ENCODE measurements around the gene ZC3H4. TPM values are rescaled to one million over a fixed set of nuclear protein-coding genes. Genes with fewer than 3 reads are reported as not detected.

The ZC3H4 gene
- total and polyA plus RNA-seq, 10 of the 15 experiments (the other 5 are each of a cell fraction or from before 2014, with no cell fraction given) = 5.1 to 86.3 (median 15.5) TPM

DNA sequence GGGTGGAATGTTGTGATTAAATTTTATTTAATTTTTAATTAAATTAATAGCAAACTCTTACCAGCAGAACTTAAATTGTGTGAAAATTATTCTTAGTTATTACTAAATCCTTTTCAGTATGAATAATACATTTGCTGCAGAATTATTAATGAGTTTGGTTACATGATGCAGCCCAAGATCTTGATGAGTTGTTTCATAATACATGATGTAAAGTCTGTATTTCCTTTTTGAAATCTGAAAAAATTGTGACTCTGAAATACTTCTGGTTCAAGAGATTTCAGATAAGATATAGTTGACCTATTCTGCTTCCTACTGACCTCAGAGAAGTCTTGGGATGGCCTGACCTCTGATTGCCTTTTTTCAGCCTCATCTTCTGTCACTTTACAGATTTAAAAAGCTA, 28.1 kb upstream of the ZC3H4 start:
- peaks cover 39% of the 10 kb centered on the region for H3K79me2 ChIP-seq (ENCODE audit: control insufficient read depth, insufficient read depth, low read length)
- H3K4me1 ChIP-seq (ENCODE audit: control insufficient read depth, insufficient read depth, low read length) = no peaks in the 10 kb centered on the region
- H3K27me3 ChIP-seq (replicated peaks in 1 of 2; ENCODE audit: control insufficient read depth in 2 of 2, insufficient read depth in 2 of 2, low read length in 1 of 2) = no peaks in the 10 kb centered on the region
- FAIRE-seq (no peak), DNase-seq (ENCODE audit: low read depth, low spot score) (no peak), ATAC-seq (no peak)
- in situ Hi-C loops (cut with MboI) (no loop called here), intact Hi-C loops (cut with micrococcal nuclease; ENCODE audit: unreplicated experiment) (no loop called here)
- SMC1A ChIA-PET (ENCODE audit: uncharacterized antibody, unreplicated experiment) = interaction anchor here (1.7 kb wide), 1 partner anchor 9 kb away, joined by 5 read pairs; no protein-coding TSS in a partner anchor
- RAD21 ChIA-PET (ENCODE audit: unreplicated experiment) = interaction anchor here (0.6 kb wide), 1 partner anchor 210 kb away, joined by 3 read pairs; no protein-coding TSS in a partner anchor
- H3K36me3 ChIP-seq (ENCODE audit: control insufficient read depth in 2 of 2, insufficient read depth in 2 of 2, low read length in 1 of 2) = peaks cover 15 to 19% of the 10 kb centered on the region in 2 experiments
- BruUV-seq (replicated peaks) = no TSS peak
- CTCF ChIA-PET = interaction anchor here (1.5 kb wide), 1 partner anchor 10 kb away, joined by 5 read pairs; the partner anchor contains the start of gene SAE1
- H3K4me3 ChIP-seq = no peak overlapping the region
- H3K27ac ChIP-seq (ENCODE audit: control insufficient read depth, insufficient read depth) = no peak overlapping the region
- TF ChIP-seq PAX8 (IDR thresholded peaks at IDR 0.05) = no peak
- TF ChIP-seq EZH2 (IDR thresholded peaks at IDR 0.05; ENCODE audit: borderline replicate concordance, control insufficient read depth, low read depth, low read length) = no peak
- TF ChIP-seq NR2C2 (IDR thresholded peaks at IDR 0.05; ENCODE audit: borderline replicate concordance, control insufficient read depth, insufficient read length, low read depth) = no peak
- TF ChIP-seq, protein P1, sequence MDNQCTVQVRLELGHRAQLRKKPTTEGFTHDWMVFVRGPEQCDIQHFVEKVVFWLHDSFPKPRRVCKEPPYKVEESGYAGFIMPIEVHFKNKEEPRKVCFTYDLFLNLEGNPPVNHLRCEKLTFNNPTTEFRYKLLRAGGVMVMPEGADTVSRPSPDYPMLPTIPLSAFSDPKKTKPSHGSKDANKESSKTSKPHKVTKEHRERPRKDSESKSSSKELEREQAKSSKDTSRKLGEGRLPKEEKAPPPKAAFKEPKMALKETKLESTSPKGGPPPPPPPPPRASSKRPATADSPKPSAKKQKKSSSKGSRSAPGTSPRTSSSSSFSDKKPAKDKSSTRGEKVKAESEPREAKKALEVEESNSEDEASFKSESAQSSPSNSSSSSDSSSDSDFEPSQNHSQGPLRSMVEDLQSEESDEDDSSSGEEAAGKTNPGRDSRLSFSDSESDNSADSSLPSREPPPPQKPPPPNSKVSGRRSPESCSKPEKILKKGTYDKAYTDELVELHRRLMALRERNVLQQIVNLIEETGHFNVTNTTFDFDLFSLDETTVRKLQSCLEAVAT (IDR thresholded peaks at IDR 0.05) = no peak
- TF ChIP-seq SUZ12 (IDR thresholded peaks at IDR 0.05; ENCODE audit: unreplicated experiment) = no peak
- TF ChIP-seq, protein P2, sequence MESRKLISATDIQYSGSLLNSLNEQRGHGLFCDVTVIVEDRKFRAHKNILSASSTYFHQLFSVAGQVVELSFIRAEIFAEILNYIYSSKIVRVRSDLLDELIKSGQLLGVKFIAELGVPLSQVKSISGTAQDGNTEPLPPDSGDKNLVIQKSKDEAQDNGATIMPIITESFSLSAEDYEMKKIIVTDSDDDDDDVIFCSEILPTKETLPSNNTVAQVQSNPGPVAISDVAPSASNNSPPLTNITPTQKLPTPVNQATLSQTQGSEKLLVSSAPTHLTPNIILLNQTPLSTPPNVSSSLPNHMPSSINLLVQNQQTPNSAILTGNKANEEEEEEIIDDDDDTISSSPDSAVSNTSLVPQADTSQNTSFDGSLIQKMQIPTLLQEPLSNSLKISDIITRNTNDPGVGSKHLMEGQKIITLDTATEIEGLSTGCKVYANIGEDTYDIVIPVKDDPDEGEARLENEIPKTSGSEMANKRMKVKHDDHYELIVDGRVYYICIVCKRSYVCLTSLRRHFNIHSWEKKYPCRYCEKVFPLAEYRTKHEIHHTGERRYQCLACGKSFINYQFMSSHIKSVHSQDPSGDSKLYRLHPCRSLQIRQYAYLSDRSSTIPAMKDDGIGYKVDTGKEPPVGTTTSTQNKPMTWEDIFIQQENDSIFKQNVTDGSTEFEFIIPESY (IDR thresholded peaks at IDR 0.05) = no peak
- no peak for TF ChIP-seq SIN3A (IDR thresholded peaks at IDR 0.05; ENCODE audit: low read depth, low read length)
- TF ChIP-seq, protein P3, sequence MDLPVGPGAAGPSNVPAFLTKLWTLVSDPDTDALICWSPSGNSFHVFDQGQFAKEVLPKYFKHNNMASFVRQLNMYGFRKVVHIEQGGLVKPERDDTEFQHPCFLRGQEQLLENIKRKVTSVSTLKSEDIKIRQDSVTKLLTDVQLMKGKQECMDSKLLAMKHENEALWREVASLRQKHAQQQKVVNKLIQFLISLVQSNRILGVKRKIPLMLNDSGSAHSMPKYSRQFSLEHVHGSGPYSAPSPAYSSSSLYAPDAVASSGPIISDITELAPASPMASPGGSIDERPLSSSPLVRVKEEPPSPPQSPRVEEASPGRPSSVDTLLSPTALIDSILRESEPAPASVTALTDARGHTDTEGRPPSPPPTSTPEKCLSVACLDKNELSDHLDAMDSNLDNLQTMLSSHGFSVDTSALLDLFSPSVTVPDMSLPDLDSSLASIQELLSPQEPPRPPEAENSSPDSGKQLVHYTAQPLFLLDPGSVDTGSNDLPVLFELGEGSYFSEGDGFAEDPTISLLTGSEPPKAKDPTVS (IDR thresholded peaks at IDR 0.05; ENCODE audit: low read depth, low read length) = no peak
- TF ChIP-seq HCFC1 (IDR thresholded peaks at IDR 0.05; ENCODE audit: low read length) = no peak
- TF ChIP-seq GATAD2B (conservative IDR thresholded peaks at IDR 0.05; ENCODE audit: low read depth) = no peak
- TF ChIP-seq, protein P4, sequence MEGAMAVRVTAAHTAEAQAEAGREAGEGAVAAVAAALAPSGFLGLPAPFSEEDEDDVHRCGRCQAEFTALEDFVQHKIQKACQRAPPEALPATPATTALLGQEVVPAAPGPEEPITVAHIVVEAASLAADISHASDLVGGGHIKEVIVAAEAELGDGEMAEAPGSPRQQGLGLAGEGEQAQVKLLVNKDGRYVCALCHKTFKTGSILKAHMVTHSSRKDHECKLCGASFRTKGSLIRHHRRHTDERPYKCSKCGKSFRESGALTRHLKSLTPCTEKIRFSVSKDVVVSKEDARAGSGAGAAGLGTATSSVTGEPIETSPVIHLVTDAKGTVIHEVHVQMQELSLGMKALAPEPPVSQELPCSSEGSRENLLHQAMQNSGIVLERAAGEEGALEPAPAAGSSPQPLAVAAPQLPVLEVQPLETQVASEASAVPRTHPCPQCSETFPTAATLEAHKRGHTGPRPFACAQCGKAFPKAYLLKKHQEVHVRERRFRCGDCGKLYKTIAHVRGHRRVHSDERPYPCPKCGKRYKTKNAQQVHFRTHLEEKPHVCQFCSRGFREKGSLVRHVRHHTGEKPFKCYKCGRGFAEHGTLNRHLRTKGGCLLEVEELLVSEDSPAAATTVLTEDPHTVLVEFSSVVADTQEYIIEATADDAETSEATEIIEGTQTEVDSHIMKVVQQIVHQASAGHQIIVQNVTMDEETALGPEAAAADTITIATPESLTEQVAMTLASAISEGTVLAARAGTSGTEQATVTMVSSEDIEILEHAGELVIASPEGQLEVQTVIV (IDR thresholded peaks at IDR 0.05; ENCODE audit: borderline replicate concordance, partially characterized antibody) = no peak
- no peak for TF ChIP-seq TCF7 (IDR thresholded peaks at IDR 0.05; ENCODE audit: borderline replicate concordance)
- TF ChIP-seq BACH1 (IDR thresholded peaks at IDR 0.05; ENCODE audit: borderline replicate concordance) = no peak
- TF ChIP-seq YY1 (IDR thresholded peaks at IDR 0.05; ENCODE audit: low read depth, low read length) = no peak
- no peak for TF ChIP-seq IKZF1 (conservative IDR thresholded peaks at IDR 0.05)
- no peak for TF ChIP-seq NR2F1 (conservative IDR thresholded peaks at IDR 0.05)
- TF ChIP-seq, protein P5, sequence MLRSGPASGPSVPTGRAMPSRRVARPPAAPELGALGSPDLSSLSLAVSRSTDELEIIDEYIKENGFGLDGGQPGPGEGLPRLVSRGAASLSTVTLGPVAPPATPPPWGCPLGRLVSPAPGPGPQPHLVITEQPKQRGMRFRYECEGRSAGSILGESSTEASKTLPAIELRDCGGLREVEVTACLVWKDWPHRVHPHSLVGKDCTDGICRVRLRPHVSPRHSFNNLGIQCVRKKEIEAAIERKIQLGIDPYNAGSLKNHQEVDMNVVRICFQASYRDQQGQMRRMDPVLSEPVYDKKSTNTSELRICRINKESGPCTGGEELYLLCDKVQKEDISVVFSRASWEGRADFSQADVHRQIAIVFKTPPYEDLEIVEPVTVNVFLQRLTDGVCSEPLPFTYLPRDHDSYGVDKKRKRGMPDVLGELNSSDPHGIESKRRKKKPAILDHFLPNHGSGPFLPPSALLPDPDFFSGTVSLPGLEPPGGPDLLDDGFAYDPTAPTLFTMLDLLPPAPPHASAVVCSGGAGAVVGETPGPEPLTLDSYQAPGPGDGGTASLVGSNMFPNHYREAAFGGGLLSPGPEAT (IDR thresholded peaks at IDR 0.05; ENCODE audit: low read depth) = no peak
- peaks cover 2% of the 10 kb centered on the region; the same call in 1 of the 2 replicates for H4K20me1 ChIP-seq (ENCODE audit: control insufficient read depth, insufficient read depth)
- H3K4me2 ChIP-seq (ENCODE audit: control insufficient read depth, insufficient read depth) = no peak overlapping the region
- POLR2A ChIA-PET = no interaction called here
- H3K9ac ChIP-seq (ENCODE audit: control insufficient read depth, insufficient read depth, low read length) = no peak overlapping the region
- no peak overlapping the region for H2AFZ ChIP-seq (ENCODE audit: control insufficient read depth, low read depth, low read length)
- H3K9me3 ChIP-seq (replicated peaks; ENCODE audit: control insufficient read depth, insufficient read depth, low read length) = no peaks in the 10 kb centered on the region

All from GM12878 (cell line).